Measurements from ENCODE around the gene PPP1R9B. TPM values are rescaled to one million over a fixed set of nuclear protein-coding genes. Genes with fewer than 3 reads are reported as not detected.
A peak's percentile ranks its signal among the peaks of the same experiment; 100 is the strongest.

Gene PPP1R9B
- total RNA-seq, 1 experiment from 2014 or later: 23.0 TPM

- Histone ChIP-seq H2BK20ac (ENCODE audit: low read depth, low read length, poor library complexity, severe bottlenecking) (no peak overlapping the region), H3K79me2 (ENCODE audit: insufficient read depth, low read length) (no peaks in the 10 kb centered on the region), H2AFZ (ENCODE audit: low read length) (no peak overlapping the region), H3K23me2 (ENCODE audit: insufficient read length, low read depth, low read length, poor library complexity, severe bottlenecking) (no peaks in the 10 kb centered on the region), H3K14ac (ENCODE audit: insufficient read depth, low read length) (no peak overlapping the region), H3K4me2 (ENCODE audit: insufficient read depth, insufficient read length, low read length) (no peak overlapping the region), H3K23ac (ENCODE audit: insufficient read length, low read depth, low read length) (no peak overlapping the region), H3K79me1 (ENCODE audit: insufficient read depth, low read depth, low read length, poor library complexity, severe bottlenecking) (no peaks in the 10 kb centered on the region), H3K27me3 (ENCODE audit: insufficient read depth, low read length) (no peaks in the 10 kb centered on the region), H2BK12ac (ENCODE audit: insufficient read length, low read depth, low read length) (no peak overlapping the region), H3K4me1 (ENCODE audit: insufficient read depth, low read length) (no peaks in the 10 kb centered on the region; the same call in 1 of the 2 replicates), H3K27ac (ENCODE audit: insufficient read length, low read depth, low read length) (no peak overlapping the region), H4K20me1 (ENCODE audit: control insufficient read depth, insufficient read depth, insufficient read length) (no peaks in the 10 kb centered on the region), H2BK120ac (ENCODE audit: low read depth, low read length, poor library complexity, severe bottlenecking) (no peak overlapping the region), H3T11ph (ENCODE audit: low read length) (no peak overlapping the region), H3K9me3 (ENCODE audit: control insufficient read depth, low read depth, low read length) (no peaks in the 10 kb centered on the region), H4K91ac (ENCODE audit: insufficient read length, low read depth, low read length) (no peak overlapping the region), H2AK5ac (ENCODE audit: insufficient read length, low read length) (no peak overlapping the region), H3K18ac (ENCODE audit: insufficient read length, low read depth, low read length) (no peak overlapping the region), H3K9ac (ENCODE audit: extremely low read depth, insufficient read length, low read length) (no peak overlapping the region), H3K4ac (ENCODE audit: low read depth, low read length) (no peak overlapping the region), H4K8ac (replicated peaks; ENCODE audit: insufficient read length, low read depth, low read length) (no peak overlapping the region), H4K5ac (ENCODE audit: insufficient read length, low read depth, low read length) (no peak overlapping the region), H2BK5ac (ENCODE audit: insufficient read length, low read length) (no peak overlapping the region), H3K56ac (ENCODE audit: insufficient read length, low read depth, low read length) (no peak overlapping the region), H2BK15ac (ENCODE audit: low read depth, low read length) (no peak overlapping the region)
- Mint-ChIP-seq H3K4me1 (peaks cover 18 to 33% of the 10 kb centered on the region in 2 experiments), H3K4me3 (0 out of 5 replicates have a peak overlapping the region, but pooled peaks of 1 of the 2 experiments have one; percentile 3), H3K27ac (no peak overlapping the region; a peak in 1 of 7 replicates), H3K27me3 (ENCODE audit: low read depth) (no peaks in the 10 kb centered on the region), H3K36me3 (ENCODE audit: insufficient read depth in 1 of 3, low read depth in 3 of 3) (peaks cover 0 to 10% (median 4%) of the 10 kb centered on the region in 3 experiments; a peak in 5 of 7 replicates), H3K9me3 (no peaks in the 10 kb centered on the region)
- no peak for TF ChIP-seq CTCF (conservative IDR thresholded peaks at IDR 0.05)
- no CpG with 5 or more reads among the region's 15 CpGs for WGBS (ENCODE audit: extremely low coverage, insufficient read length, low lambda C conversion rate)
- DNase-seq: no peak
Observed at GRCh38 chr17:50102164-50102991, 48.1 kb downstream of the PPP1R9B start.
